ENCODE data around the gene CHSY1.
"Not testable (repeated sequence)": the region's sequence is repeated elsewhere in the genome, so short reads cannot be mapped to it uniquely, and the experiment has no call there.

CHSY1 gene

GRCh38 chr15:101128221-101129015 lies 123.4 kb downstream of the CHSY1 start:
- Histone ChIP-seq H3K4me2 (peak overlapping the region; percentile 68), H3K79me2 (ENCODE audit: insufficient read depth, low read depth) (0 out of 2 replicates have a peak, but pooled peaks cover 6% of the 10 kb centered on the region), H3K36me3 (ENCODE audit: insufficient read depth) (no peaks in the 10 kb centered on the region), H2AFZ (ENCODE audit: low read depth) (no peak overlapping the region), H3K4me1 (ENCODE audit: low read depth, poor library complexity, severe bottlenecking) (peaks cover 68% of the 10 kb centered on the region), H3K27ac (peak overlapping the region; percentile 88), H4K20me1 (ENCODE audit: insufficient read depth) (no peaks in the 10 kb centered on the region), H3K27me3 (ENCODE audit: insufficient read depth, low read depth) (no peaks in the 10 kb centered on the region), H3K4me3 (IDR thresholded peaks at IDR 0.05; ENCODE audit: insufficient read depth, low read depth, low read length) (no peak overlapping the region), H3K9ac (peak overlapping the region; percentile 39; the same call in 1 of the 2 replicates)
- TF ChIP-seq, protein P1, sequence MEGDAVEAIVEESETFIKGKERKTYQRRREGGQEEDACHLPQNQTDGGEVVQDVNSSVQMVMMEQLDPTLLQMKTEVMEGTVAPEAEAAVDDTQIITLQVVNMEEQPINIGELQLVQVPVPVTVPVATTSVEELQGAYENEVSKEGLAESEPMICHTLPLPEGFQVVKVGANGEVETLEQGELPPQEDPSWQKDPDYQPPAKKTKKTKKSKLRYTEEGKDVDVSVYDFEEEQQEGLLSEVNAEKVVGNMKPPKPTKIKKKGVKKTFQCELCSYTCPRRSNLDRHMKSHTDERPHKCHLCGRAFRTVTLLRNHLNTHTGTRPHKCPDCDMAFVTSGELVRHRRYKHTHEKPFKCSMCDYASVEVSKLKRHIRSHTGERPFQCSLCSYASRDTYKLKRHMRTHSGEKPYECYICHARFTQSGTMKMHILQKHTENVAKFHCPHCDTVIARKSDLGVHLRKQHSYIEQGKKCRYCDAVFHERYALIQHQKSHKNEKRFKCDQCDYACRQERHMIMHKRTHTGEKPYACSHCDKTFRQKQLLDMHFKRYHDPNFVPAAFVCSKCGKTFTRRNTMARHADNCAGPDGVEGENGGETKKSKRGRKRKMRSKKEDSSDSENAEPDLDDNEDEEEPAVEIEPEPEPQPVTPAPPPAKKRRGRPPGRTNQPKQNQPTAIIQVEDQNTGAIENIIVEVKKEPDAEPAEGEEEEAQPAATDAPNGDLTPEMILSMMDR (conservative IDR thresholded peaks at IDR 0.05; ENCODE audit: low read depth, low read length) = no peak

GRCh38 chr15:101127506-101128076 lies 124.3 kb downstream of the CHSY1 start:
- no peaks in the 10 kb centered on the region for H3K36me3 ChIP-seq (ENCODE audit: insufficient read depth)
- H3K4me3 ChIP-seq (IDR thresholded peaks at IDR 0.05; ENCODE audit: insufficient read depth, low read depth, low read length) = no peak overlapping the region
- H2AFZ ChIP-seq (ENCODE audit: low read depth) = peak overlapping the region; percentile 6; the same call in 1 of the 2 replicates
- peak overlapping the region; percentile 88 for H3K27ac ChIP-seq
- peak overlapping the region; percentile 39; the same call in 1 of the 2 replicates for H3K9ac ChIP-seq
- H3K4me1 ChIP-seq (ENCODE audit: low read depth, poor library complexity, severe bottlenecking) = peaks cover 77% of the 10 kb centered on the region
- H3K27me3 ChIP-seq (ENCODE audit: insufficient read depth, low read depth) = no peaks in the 10 kb centered on the region
- TF ChIP-seq, protein P1 (conservative IDR thresholded peaks at IDR 0.05; ENCODE audit: low read depth, low read length) = no peak
- 0 out of 2 replicates have a peak, but pooled peaks cover 6% of the 10 kb centered on the region for H3K79me2 ChIP-seq (ENCODE audit: insufficient read depth, low read depth)
- H4K20me1 ChIP-seq (ENCODE audit: insufficient read depth) = no peaks in the 10 kb centered on the region
- peak overlapping the region; percentile 68 for H3K4me2 ChIP-seq

GRCh38 chr15:101126618-101127505 lies 125.0 kb downstream of the CHSY1 start:
- Histone ChIP-seq H3K27ac (peak overlapping the region; percentile 88), H2AFZ (ENCODE audit: low read depth) (peak overlapping the region; percentile 6; the same call in 1 of the 2 replicates), H4K20me1 (ENCODE audit: insufficient read depth) (no peaks in the 10 kb centered on the region), H3K36me3 (ENCODE audit: insufficient read depth) (no peaks in the 10 kb centered on the region), H3K27me3 (ENCODE audit: insufficient read depth, low read depth) (no peaks in the 10 kb centered on the region), H3K4me3 (IDR thresholded peaks at IDR 0.05; ENCODE audit: insufficient read depth, low read depth, low read length) (no peak overlapping the region), H3K4me2 (peak overlapping the region; percentile 68), H3K9ac (peak overlapping the region; percentile 39; the same call in 1 of the 2 replicates), H3K79me2 (ENCODE audit: insufficient read depth, low read depth) (0 out of 2 replicates have a peak, but pooled peaks cover 6% of the 10 kb centered on the region), H3K4me1 (ENCODE audit: low read depth, poor library complexity, severe bottlenecking) (peaks cover 84% of the 10 kb centered on the region)
- TF ChIP-seq, protein P1 (conservative IDR thresholded peaks at IDR 0.05; ENCODE audit: low read depth, low read length) = no peak

DNA sequence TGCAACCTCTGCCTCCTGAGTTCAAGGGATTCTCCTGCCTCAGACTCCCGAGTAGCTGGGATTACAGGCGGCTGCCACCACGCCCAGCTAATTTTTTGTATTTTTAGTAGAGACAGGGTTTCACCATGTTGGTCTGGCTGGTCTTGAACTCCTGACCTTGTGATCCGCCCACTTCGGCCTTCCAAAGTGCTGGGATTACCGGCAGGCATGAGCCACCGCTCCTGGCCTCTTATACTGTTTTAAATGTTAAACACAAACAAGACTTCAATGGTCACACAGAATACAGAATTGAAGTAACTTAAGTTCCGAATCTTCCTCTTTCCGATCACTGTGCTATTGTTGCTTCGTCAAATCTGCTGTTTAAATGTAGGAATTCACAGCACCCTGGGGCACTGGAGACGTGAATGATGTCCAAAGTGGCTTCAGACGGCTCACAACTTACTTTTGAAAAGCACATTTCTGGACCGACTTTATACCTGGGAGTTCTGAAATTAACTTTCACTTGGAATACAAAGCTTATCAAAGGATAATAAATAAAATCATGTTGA lies 125.9 kb downstream of the CHSY1 start:
- H3K27me3 ChIP-seq (ENCODE audit: insufficient read depth, low read depth); H3K79me2 ChIP-seq (ENCODE audit: insufficient read depth, low read depth); H3K36me3 ChIP-seq (ENCODE audit: insufficient read depth); H3K4me3 ChIP-seq (IDR thresholded peaks at IDR 0.05; ENCODE audit: insufficient read depth, low read depth, low read length); H4K20me1 ChIP-seq (ENCODE audit: insufficient read depth); H2AFZ ChIP-seq (ENCODE audit: low read depth): not testable (repeated sequence)
- Histone ChIP-seq H3K4me1 (ENCODE audit: low read depth, poor library complexity, severe bottlenecking) (peaks cover 93% of the 10 kb centered on the region), H3K9ac (peak overlapping the region; percentile 39; the same call in 1 of the 2 replicates), H3K27ac (peak overlapping the region; percentile 88), H3K4me2 (peak overlapping the region; percentile 68)

All from KMS-11 (cell line).